Ovary (tissue), 3 donors: ENCODE results near the gene RNF212.

ENCODE experiments used
- EP300 ChIP-seq: sonication (generic); formaldehyde crosslinking; IDR thresholded peaks from one replicate; pipeline ENCODE4 v1.6.1; 2017; ENCODE audit warnings: antibody characterized with exemption
- POLR2A ChIP-seq: fragments of 450-650 bp; IDR thresholded peaks from one replicate; pipeline ENCODE4 v1.6.1; 2017; ENCODE audit warnings: antibody characterized with exemption, mild to moderate bottlenecking, moderate library complexity
- TF ChIP-seq, protein P1 (sequence below), 3 donors: fragments of 450-650 bp in 2 of 3; fragments of 200-600 bp in 1 of 3; IDR thresholded peaks; one replicate each; pipeline versions ENCODE4 v1.5.1 to v1.8.0; 2016 to 2022; ENCODE audit warnings: antibody characterized with exemption in 3 of 3, mild to moderate bottlenecking in 1 of 3
- donor health status: DM: no; HTN: no; CAD: no.

DNA sequence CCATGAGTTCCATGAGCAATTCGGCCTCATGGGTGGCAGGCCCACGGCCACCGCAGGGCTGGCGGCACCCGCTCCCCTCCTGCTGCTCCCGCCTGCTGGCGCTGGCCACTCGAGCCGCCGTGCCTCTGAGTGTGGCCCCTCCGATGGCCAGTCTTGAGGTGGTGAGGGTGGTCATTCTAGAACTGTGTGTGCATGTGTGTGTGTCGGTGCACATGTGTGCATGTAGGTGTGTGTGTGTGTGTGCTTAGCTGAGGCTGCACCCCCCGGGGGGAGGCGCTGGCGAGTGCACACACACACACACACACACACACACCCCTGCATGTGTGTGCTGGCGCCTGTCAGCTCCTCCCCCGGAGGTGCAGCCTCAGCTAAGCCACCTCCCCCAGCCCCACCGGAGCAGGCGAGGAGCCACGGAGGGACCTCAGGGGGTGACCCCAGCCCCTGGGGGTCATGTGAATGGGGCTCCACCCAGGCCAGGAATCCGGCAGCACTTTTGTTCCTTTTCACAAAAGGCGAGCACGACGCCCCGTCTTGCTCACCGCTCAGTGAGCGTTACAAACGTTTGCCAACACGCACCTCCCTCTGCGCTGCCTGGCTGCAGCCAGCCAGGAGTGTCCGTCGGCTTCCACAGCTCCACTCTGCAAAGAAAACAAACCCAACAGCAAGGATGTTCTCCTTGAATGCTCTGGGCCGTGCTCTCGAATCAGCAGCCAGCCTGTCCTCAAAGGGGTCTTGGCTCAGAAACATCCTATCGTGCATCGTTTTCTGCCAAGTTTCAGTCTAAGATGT, 72.0 kb downstream of the RNF212 start:
- TF ChIP-seq, protein P1, sequence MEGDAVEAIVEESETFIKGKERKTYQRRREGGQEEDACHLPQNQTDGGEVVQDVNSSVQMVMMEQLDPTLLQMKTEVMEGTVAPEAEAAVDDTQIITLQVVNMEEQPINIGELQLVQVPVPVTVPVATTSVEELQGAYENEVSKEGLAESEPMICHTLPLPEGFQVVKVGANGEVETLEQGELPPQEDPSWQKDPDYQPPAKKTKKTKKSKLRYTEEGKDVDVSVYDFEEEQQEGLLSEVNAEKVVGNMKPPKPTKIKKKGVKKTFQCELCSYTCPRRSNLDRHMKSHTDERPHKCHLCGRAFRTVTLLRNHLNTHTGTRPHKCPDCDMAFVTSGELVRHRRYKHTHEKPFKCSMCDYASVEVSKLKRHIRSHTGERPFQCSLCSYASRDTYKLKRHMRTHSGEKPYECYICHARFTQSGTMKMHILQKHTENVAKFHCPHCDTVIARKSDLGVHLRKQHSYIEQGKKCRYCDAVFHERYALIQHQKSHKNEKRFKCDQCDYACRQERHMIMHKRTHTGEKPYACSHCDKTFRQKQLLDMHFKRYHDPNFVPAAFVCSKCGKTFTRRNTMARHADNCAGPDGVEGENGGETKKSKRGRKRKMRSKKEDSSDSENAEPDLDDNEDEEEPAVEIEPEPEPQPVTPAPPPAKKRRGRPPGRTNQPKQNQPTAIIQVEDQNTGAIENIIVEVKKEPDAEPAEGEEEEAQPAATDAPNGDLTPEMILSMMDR (IDR thresholded peaks at IDR 0.05), result no peak
- no peak for TF ChIP-seq POLR2A
- TF ChIP-seq EP300, result no peak
